Globus pallidus (tissue), 1 donor: Measurements from ENCODE around the gene PLEKHG4B.

Experiments used
- DNase-seq: peaks from one replicate; pipeline ENCODE4 v3.0.0-alpha.2; 2015; ENCODE audit warnings: low spot score

The PLEKHG4B gene

GRCh38 chr5:129148-129547 lies 37.2 kb downstream of the PLEKHG4B start:
- DNase-seq, result no peak

- DNase-seq, result no peak
Observed at GRCh38 chr5:129820-130219, 37.9 kb downstream of the PLEKHG4B start.

- DNase-seq, result no peak
Observed at GRCh38 chr5:130601-131131, 38.7 kb downstream of the PLEKHG4B start.

GRCh38 chr5:136901-137300 lies 44.9 kb downstream of the PLEKHG4B start:
- no peak for DNase-seq

GRCh38 chr5:137741-138140 lies 45.8 kb downstream of the PLEKHG4B start:
- DNase-seq, result no peak

- DNase-seq, result no peak
Observed at GRCh38 chr5:138936-139335, 47.0 kb downstream of the PLEKHG4B start.

- no peak for DNase-seq
Observed at GRCh38 chr5:139579-140442, 47.8 kb downstream of the PLEKHG4B start.

- DNase-seq, result no peak
Observed at GRCh38 chr5:140443-140829, 48.5 kb downstream of the PLEKHG4B start.

GRCh38 chr5:141211-141610 lies 49.2 kb downstream of the PLEKHG4B start:
- no peak for DNase-seq

- DNase-seq, result no peak
Observed at GRCh38 chr5:141761-142160, 49.8 kb downstream of the PLEKHG4B start.

GRCh38 chr5:142246-142810 lies 50.4 kb downstream of the PLEKHG4B start:
- DNase-seq, result no peak

GRCh38 chr5:143041-143440 lies 51.1 kb downstream of the PLEKHG4B start:
- DNase-seq, result no peak

- no peak for DNase-seq
Observed at GRCh38 chr5:144941-145340, 53.0 kb downstream of the PLEKHG4B start.

GRCh38 chr5:145585-146323 lies 53.8 kb downstream of the PLEKHG4B start:
- DNase-seq, result no peak

GRCh38 chr5:147751-148150 lies 55.8 kb downstream of the PLEKHG4B start:
- DNase-seq, result no peak

- DNase-seq, result no peak
Observed at GRCh38 chr5:149745-150485, 57.9 kb downstream of the PLEKHG4B start.

- DNase-seq, result no peak
Observed at GRCh38 chr5:150746-151145, 58.8 kb downstream of the PLEKHG4B start.

GRCh38 chr5:152077-152476 lies 60.1 kb downstream of the PLEKHG4B start:
- no peak for DNase-seq

- DNase-seq, result no peak
Observed at GRCh38 chr5:153256-153655, 61.3 kb downstream of the PLEKHG4B start.

GRCh38 chr5:154236-154635 lies 62.3 kb downstream of the PLEKHG4B start:
- DNase-seq, result no peak

GRCh38 chr5:154826-155225 lies 62.9 kb downstream of the PLEKHG4B start:
- no peak for DNase-seq
